GM19397 (cell line): ENCODE data around the gene TUBE1.
A peak's percentile ranks its signal among the peaks of the same experiment; 100 is the strongest.
"Not testable (repeated sequence)": the region's sequence is repeated elsewhere in the genome, so short reads cannot be mapped to it uniquely, and the experiment has no call there.

Experiments
- ATAC-seq: cut with Tn5 transposase; IDR thresholded peaks from one replicate; pipeline ENCODE4 v1.9.1; 2021; ENCODE audit warnings: mild to moderate bottlenecking, moderate library complexity; ENCODE audit not compliant: unreplicated experiment

Gene TUBE1

GRCh38 chr6:112065426-112065986 is 21.8 kb downstream of the TUBE1 start:
- ATAC-seq = no peak

- no peak for ATAC-seq
Measured at GRCh38 chr6:112062966-112063365, 24.3 kb downstream of the TUBE1 start.

- ATAC-seq = no peak
Measured at GRCh38 chr6:112061605-112062004, 25.7 kb downstream of the TUBE1 start.

GRCh38 chr6:112058243-112059032 is 28.8 kb downstream of the TUBE1 start:
- no peak for ATAC-seq

GRCh38 chr6:112054555-112055190 is 32.6 kb downstream of the TUBE1 start:
- ATAC-seq = no peak

- ATAC-seq = no peak
Measured at GRCh38 chr6:112054001-112054400, 33.3 kb downstream of the TUBE1 start, which contains the start of gene CCN6. Gene CCN6, plus strand, starts transcription at chr6:112054104. Its CDS starts 254 bp downstream, at chr6:112054358.

- not testable (repeated sequence) for ATAC-seq
Measured at GRCh38 chr6:112051251-112051740, 36.0 kb downstream of the TUBE1 start.

GRCh38 chr6:112050429-112050828 is 36.9 kb downstream of the TUBE1 start:
- no peak for ATAC-seq

- no peak for ATAC-seq
Measured at GRCh38 chr6:112049996-112050395, 37.3 kb downstream of the TUBE1 start.

GRCh38 chr6:112049026-112049799 is 38.1 kb downstream of the TUBE1 start:
- no peak for ATAC-seq

- not testable (repeated sequence) for ATAC-seq
Measured at GRCh38 chr6:112047523-112047922, 39.8 kb downstream of the TUBE1 start.

GRCh38 chr6:112044856-112045255 is 42.4 kb downstream of the TUBE1 start:
- ATAC-seq = no peak

- ATAC-seq = no peak
Measured at GRCh38 chr6:112044196-112044595, 43.1 kb downstream of the TUBE1 start.

GRCh38 chr6:112043032-112044007 is 44.0 kb downstream of the TUBE1 start:
- peak; percentile 88 for ATAC-seq

GRCh38 chr6:112041535-112041934 is 45.7 kb downstream of the TUBE1 start:
- ATAC-seq = no peak

- ATAC-seq = no peak
Measured at GRCh38 chr6:112040956-112041355, 46.3 kb downstream of the TUBE1 start.

GRCh38 chr6:112039431-112039770 is 47.9 kb downstream of the TUBE1 start:
- no peak for ATAC-seq

GRCh38 chr6:112038756-112039430 is 48.4 kb downstream of the TUBE1 start:
- ATAC-seq = no peak

- no peak for ATAC-seq
Measured at GRCh38 chr6:112038268-112038667, 49.0 kb downstream of the TUBE1 start.
